Measurements from ENCODE around the gene CRYGC.

DNA sequence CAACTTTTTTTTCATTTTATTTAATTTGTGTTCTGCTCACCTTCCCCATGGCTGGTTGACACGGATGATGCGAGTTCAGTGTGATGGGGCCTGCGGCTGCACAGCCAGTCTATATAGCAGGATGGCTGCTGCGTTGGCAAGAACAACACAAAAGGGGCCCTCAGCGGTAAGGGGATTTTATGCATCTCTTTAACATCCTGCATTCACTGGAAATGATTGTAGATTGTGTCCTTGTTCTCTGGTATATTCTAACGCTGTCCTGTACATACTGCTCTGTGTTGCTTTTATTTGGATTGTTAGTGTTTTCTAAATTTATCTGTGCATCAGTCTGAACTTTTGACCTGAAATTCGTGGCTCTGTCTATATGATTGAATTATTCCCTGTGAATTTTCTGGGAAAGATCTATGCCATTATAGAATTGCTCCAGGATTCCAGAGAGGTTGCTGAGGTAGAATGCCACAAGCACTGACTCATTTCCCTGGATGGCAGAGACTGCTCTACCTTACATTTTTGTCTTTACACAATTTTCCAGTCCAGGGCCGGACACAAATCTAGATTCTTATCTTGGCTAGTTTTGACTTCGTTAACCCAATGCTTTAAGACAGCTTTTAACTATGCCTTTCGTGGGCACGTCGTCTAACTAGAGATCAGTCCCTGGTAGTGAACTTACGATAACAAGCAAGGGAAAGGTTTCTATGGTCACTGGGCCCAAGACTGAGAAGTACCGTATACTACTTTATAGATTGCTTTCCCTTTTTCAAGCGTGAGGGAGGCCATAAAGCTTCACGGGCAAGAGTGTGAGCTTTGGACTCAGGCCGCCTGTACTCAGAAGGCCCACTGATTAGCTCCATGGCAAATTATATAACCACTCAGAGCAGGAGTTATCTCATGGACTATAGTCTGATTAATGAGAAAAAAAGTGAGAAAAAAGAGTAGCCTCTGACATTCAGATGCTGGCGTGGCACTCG, at the start of gene CRYGC:
- TF ChIP-seq, protein P1, sequence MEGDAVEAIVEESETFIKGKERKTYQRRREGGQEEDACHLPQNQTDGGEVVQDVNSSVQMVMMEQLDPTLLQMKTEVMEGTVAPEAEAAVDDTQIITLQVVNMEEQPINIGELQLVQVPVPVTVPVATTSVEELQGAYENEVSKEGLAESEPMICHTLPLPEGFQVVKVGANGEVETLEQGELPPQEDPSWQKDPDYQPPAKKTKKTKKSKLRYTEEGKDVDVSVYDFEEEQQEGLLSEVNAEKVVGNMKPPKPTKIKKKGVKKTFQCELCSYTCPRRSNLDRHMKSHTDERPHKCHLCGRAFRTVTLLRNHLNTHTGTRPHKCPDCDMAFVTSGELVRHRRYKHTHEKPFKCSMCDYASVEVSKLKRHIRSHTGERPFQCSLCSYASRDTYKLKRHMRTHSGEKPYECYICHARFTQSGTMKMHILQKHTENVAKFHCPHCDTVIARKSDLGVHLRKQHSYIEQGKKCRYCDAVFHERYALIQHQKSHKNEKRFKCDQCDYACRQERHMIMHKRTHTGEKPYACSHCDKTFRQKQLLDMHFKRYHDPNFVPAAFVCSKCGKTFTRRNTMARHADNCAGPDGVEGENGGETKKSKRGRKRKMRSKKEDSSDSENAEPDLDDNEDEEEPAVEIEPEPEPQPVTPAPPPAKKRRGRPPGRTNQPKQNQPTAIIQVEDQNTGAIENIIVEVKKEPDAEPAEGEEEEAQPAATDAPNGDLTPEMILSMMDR (IDR thresholded peaks at IDR 0.05; ENCODE audit: poor library complexity), result no peak
- no peak for TF ChIP-seq EZH2 (IDR thresholded peaks at IDR 0.05; ENCODE audit: borderline replicate concordance)
